ENCODE measurements around the gene MS4A6E.
"Not testable (repeated sequence)": the region's sequence is repeated elsewhere in the genome, so short reads cannot be mapped to it uniquely, and the experiment has no call there.

The MS4A6E gene

GRCh38 chr11:60338053-60338452, 11.0 kb downstream of the MS4A6E start:
- DNase-seq: no peak

GRCh38 chr11:60339356-60339755, 12.3 kb downstream of the MS4A6E start:
- no peak for DNase-seq

GRCh38 chr11:60343094-60343704, 16.1 kb downstream of the MS4A6E start:
- DNase-seq: peak in 1 of 6 experiments; percentile 2

DNA sequence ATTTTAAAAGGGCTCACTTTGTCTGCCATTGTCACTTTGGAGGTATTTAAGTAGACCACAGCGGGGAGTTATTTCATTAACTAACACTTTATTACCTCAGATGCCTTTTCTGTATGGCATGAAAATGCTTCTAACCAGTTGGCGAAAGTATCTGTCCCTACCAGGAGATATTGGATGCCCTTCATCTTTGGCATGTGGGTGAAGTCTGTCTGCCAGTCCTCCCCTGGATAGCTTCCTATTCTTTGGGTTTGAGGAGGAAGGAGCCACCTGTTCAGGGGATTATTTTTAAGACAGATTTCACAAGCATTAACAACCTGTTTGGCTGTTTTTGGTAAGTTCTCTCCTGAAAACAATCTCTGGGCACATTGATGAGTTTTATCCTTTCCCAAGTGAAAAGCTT, 17.1 kb downstream of the MS4A6E start:
- no peak for DNase-seq

DNA sequence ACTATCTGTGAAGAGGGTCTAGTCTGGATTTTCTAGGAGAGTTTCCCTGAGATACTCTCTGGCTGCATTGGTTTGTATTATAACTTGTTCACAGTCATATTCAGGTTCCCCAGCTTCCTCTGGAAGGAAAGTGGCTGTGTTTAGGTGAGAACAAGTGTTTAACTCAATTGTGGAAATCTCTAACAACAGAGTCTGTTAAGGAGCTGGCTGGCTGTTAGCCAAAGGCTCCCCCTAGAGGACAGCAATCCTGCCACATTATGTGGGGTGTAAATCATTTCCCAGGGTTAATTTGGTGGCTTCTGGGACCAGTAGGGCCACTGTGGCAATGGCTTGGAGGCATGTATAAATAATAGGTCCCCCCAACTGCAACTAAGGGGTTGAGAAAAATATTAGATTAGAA, 18.4 kb downstream of the MS4A6E start:
- DNase-seq: no peak

GRCh38 chr11:60347084-60347797, 20.2 kb downstream of the MS4A6E start:
- no peak for DNase-seq

DNA sequence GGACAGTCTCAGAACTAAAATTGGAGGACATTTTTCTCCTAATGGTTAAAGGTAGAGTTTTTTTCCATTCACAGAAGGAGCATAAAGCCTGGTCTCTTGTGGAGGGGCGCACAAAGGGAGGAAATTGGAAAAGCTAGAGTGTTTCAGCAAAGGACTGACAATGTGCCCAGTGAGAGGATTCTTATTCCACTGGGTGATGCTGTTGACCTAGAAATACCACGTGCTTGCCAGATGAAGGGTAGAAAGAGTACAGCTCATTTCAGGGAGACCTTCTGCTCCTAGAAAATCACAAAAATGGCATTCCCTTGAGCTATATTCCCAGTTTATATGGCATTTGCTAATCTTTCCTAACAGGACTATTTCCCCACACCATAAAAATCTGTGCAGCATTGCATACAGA, 21.1 kb downstream of the MS4A6E start:
- no peak for DNase-seq

DNA sequence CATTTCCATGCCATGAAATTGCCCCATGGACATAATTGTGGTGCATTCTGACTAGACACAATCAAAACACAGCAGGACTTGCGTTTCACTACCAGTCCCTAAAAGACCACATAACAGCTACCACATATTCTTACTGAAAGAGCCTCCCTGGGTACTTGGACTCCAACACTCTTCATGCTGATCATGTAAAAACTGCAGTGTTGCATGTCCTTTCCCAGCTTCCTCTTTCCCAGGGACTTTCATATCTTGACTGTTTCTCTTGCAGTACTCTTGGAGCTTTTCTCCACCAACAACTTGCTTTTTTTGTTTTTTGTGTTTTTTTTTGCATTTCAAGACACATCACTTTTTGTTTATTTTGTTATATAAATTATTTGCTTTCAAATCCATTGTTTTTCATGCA, 22.9 kb downstream of the MS4A6E start:
- DNase-seq: no peak

GRCh38 chr11:60357771-60358170, 30.7 kb downstream of the MS4A6E start:
- DNase-seq: no peak

- no peak for DNase-seq
These were observed 33.6 kb downstream of the MS4A6E start for GRCh38 chr11:60360621-60361020.

DNA sequence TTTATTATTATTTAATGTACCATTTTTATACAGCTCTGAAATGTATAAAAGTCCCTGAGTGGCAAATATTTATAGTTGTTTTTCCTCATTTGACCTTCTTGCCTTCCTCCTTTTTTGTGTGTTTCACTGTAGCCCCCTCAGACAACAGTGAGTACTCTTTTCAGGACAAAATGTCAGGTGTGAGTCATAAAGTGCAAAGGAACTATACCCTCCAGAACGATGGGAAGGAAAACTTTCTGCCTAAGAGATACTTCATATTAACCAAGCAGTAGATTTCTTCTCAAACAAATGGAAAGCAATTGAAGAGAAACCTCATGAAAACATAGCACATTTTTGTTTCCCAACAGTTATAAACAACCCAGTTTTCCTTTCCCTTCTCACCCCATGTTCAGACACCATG, 35.2 kb downstream of the MS4A6E start:
- DNase-seq: no peak

- peak in 4 of 6 experiments; percentile 2 to 49 (median 38) for DNase-seq
These were observed 36.8 kb downstream of the MS4A6E start for GRCh38 chr11:60363542-60364470.

GRCh38 chr11:60366262-60366904, 39.3 kb downstream of the MS4A6E start:
- DNase-seq: not testable (repeated sequence)

GRCh38 chr11:60367009-60367408, 40.0 kb downstream of the MS4A6E start:
- DNase-seq: no peak

DNA sequence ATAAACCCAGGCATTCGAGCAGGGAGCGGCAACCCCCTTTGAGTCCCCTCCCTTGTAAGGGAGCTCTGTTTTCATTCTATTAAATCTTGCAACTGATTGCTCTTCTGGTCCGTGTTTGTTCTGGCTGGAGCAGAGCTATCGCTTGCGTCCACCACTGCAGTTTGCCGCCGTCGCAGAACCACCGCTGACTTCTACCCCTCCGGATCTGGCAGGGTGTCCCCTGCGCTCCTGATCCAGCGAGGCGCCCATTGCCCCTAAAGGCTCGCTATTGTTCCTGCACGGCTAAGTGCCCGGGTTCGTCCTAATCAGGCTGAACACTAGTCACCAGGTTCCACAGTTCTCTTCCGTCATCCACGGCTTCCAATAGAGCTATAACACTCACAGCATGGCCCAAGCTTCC, 40.8 kb downstream of the MS4A6E start:
- DNase-seq: no peak

DNA sequence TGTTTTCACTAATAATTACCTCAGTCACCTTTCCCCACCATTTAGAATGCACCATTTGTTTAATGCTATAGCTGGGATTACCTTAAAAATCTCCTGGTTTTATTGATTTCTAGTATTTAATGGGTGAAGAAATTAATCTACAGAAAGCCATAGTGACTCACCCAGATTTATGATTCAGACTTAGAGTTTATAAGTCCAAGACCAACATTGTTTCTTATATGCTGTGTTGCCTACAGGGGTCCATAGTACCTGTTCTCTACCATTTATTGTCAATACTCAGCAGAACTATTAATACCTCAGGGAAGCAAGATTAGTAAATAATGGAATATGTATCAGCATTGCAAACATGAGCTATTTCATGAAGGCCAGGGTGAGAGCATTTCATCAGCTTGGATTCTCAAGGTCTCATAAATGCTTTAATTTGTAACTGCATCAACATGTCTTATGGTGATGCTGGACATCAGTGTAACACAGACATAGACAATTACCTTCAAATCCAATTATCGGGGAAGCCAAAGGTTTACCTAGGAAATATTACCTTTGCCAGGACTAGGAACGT, 43.3 kb downstream of the MS4A6E start:
- DNase-seq: no peak

- no peak for DNase-seq
These were observed 43.8 kb downstream of the MS4A6E start for GRCh38 chr11:60370811-60371298.

- no peak for DNase-seq
These were observed 44.3 kb downstream of the MS4A6E start for GRCh38 chr11:60371386-60371785.

DNA sequence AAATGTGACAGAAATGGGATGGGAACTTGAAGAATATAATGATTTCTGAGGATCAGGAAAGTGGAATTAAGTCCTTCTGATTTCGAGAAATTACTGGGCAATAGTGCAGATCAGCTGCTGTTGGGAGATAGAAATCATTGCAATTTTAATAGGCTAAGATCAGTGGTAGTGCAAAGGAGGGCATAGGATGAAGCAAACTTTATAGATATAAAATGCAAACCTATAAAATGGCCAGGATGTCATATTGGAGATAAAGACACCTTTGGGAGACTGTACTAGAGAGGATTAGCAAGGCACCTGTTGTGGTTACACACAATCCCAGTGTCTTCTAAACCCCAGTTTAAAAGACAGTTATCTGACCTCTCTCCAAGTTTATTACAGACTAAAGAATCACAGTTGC, 44.8 kb downstream of the MS4A6E start:
- DNase-seq: no peak

DNA sequence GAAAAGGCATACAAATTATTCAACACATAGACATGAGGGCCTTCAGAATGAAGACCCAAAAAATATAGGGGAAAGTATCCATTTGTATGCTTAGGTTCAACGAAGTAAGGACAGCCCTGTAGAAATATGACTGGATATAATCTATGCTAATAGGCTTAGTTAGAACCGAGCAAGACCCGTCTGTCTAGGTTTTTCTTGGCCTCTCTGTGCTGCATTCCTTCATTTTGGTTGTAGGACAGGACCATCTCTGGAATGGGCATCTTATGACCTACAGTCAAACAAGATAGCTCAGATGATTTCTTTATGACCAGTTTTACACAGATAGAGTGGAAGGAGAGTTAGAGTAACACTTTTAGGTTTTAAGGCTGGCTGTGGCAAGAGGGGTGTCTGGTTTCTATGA, 45.7 kb downstream of the MS4A6E start:
- DNase-seq: no peak

DNA sequence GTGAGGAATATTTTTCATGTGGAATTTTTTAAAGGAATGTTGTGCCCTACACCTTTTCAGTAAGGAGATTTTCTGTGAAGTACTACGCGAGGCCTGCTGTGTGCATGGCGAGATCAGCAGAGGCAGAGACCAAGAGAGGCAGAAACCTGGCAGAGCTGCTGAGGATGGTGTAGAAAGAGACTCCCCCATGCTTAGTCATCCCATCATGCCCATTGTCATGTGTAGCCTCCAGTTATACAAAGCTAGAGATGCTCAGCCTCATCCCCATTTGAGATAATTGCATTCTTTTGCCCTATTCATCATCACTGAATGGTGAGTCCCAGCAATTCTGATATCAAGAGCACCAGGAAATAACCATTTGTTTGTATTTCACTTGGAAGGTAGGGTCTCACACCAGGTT, 48.3 kb downstream of the MS4A6E start:
- DNase-seq: no peak

GRCh38 chr11:60376601-60377000, 49.5 kb downstream of the MS4A6E start:
- no peak for DNase-seq

Measured in stimulated activated naive CD4-positive, alpha-beta T cell (primary cell).